GM21526 (cell line): Measurements from ENCODE around the gene CTNNAL1.
"Not testable (repeated sequence)": the region's sequence is repeated elsewhere in the genome, so short reads cannot be mapped to it uniquely, and the experiment has no call there.

Experiments used
- ATAC-seq: cut with Tn5 transposase; IDR thresholded peaks from one replicate; pipeline ENCODE4 v1.9.1; 2021; ENCODE audit warnings: moderate library complexity; ENCODE audit not compliant: unreplicated experiment, low FRiP score

The CTNNAL1 gene

GRCh38 chr9:108996643-108997042 lies 16.7 kb downstream of the CTNNAL1 start:
- ATAC-seq, result no peak

DNA sequence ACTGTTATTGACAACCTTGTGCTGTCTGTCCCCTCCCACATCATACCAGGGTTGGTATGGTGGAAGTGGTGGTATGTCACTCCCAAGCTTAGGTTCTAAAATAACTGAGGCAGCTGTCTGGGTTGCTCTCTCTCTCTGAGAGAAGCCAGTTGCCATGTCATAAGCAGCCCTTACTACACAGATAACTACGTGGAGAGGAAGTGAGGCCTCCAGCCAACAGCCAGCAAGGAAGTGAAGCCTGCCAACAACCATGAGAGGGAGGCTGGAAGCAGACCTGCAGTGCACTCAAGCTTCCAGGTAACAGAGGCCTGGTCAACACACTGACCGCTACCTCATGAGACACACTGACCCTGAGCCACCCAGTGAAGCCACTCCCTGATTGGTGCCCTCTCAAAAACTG lies 18.6 kb downstream of the CTNNAL1 start:
- peak; percentile 78 for ATAC-seq

DNA sequence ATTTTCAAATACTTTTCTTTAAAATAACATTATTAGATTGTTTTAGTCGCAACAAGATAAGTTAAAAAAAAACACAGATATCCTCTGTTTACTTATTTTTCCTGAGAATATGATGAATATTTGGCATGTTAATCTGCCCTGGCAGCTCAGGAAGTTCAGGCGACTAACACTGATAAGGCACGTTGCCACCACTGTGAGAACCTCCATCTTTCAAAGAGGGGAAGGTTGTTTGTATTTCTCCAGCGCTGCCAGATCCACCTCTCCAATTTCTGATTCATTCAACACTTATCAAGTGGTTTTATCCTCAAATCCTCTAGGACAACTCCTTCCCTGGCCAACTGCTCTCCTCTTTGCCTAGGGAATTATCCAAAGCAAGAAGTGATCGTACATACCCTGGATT lies 21.8 kb downstream of the CTNNAL1 start:
- ATAC-seq, result no peak

GRCh38 chr9:108983885-108984284 lies 29.4 kb downstream of the CTNNAL1 start:
- ATAC-seq, result no peak

DNA sequence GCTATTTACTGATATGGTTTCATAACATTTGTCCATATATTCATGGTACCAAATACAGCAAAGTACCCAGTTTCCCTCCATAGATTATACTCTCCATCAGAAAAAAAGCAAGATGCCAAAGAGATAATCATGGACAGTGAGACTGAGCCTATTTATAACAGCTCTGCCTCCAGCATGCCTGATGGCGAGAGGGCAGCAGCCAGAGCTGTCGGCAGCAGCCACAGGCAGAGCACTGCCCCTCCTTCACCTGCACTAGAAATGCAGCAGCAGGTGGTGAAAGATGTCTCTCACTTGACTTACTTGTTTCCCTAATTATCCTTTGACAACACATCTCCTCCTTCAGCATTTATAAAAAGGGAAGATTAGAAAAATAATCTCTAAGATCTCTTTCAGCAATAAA lies 32.4 kb downstream of the CTNNAL1 start:
- ATAC-seq, result no peak

GRCh38 chr9:108978205-108978604 lies 35.1 kb downstream of the CTNNAL1 start:
- ATAC-seq, result no peak

DNA sequence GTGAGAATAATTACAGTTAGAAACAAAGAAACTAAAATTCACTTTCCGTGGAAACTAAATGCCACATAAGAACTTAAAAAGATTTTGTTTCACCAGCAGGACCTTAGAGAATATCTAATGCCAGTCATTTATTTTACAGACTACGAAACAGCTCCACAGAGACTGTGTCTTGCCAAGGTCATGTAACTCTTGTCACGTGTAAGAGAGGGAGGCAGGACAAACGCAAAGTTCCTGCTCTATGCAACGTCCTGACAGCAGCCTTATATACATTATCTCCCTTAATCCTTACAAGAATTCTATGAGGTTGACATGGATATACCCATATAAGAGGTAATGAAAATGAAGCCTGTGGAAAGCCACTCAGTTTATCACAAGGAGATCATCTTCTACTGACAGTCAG lies 39.4 kb downstream of the CTNNAL1 start:
- no peak for ATAC-seq

GRCh38 chr9:108972626-108973209 lies 40.6 kb downstream of the CTNNAL1 start:
- ATAC-seq, result no peak

- ATAC-seq, result no peak
Observed at GRCh38 chr9:108972186-108972585, 41.1 kb downstream of the CTNNAL1 start.

- not testable (repeated sequence) for ATAC-seq
Observed at GRCh38 chr9:108971392-108971791, 41.9 kb downstream of the CTNNAL1 start.

DNA sequence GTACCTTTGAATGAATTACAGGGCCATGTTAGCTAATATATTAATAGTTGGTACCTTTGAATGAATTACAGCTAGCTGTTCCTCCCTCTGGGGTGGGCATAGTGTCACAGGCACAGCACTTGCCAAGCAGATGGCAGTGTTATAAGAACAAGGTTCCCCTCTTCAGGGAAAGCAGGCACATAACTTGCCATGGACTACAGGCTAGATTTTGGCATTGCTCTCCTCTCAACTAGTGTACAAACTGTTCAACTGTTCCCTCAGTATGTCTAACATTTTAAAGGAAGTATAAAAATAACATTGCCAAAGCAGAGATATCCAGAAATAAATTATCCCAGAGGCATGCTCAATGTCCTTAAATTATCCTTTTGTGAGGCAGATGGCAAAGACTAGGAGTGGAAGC lies 45.4 kb downstream of the CTNNAL1 start:
- ATAC-seq, result no peak

GRCh38 chr9:108963459-108964143 lies 49.7 kb downstream of the CTNNAL1 start:
- ATAC-seq, result no peak

DNA sequence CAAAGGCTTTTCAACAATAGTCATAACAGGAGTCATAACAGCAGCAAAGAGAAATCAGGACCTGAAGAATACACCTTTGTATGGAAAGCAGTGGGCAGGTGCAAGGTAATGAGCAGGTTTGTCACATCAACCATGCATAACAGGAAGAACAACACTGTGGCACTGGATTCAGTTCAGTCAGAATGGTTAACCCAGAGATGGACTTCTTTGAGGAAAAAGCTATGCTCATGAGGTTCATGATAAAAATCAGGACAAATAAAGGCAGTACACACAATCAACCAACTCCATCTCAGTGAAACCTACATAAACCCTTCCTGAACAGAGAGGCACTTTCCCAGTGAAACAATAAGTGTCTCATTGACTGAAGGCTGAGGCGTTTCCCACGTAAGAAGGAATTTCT lies 52.1 kb downstream of the CTNNAL1 start:
- no peak for ATAC-seq

DNA sequence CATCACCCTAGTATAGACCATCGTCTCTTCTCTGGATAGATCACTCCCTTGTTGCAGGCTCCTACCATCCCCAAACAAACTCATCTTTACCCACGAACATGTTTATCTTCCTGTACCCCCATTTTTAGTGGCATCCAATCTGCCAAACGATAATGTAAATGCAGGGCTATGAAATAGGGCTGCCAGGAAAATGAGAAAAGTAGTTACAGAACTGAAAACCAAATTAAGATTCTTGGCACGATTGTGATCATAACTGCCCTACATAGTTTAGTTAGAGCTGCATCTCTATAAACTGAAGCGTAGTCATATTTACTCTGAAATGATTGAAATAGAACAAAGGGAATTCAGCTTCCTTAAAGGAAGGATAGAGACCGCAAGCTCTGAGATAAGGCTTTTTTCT lies 53.0 kb downstream of the CTNNAL1 start:
- ATAC-seq, result no peak

DNA sequence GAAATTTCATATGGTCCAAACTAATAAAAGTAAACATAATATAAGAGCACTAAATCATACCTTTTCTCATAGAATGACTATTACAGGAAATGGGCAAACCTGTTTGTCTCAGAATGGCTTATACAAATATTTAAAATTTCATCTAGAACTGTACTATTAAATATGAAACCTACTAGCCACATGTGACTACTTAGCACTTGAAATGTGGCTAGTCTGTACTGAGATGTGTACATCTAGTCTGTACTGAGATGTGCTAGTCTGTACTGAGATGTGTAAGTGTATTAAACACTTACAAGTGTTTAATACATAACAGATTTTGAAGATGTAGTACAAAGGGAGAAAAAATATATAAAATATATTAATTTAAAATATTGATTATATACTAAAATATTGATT lies 56.7 kb downstream of the CTNNAL1 start:
- no peak for ATAC-seq

- no peak for ATAC-seq
Observed at GRCh38 chr9:108956022-108956630, 57.2 kb downstream of the CTNNAL1 start.

DNA sequence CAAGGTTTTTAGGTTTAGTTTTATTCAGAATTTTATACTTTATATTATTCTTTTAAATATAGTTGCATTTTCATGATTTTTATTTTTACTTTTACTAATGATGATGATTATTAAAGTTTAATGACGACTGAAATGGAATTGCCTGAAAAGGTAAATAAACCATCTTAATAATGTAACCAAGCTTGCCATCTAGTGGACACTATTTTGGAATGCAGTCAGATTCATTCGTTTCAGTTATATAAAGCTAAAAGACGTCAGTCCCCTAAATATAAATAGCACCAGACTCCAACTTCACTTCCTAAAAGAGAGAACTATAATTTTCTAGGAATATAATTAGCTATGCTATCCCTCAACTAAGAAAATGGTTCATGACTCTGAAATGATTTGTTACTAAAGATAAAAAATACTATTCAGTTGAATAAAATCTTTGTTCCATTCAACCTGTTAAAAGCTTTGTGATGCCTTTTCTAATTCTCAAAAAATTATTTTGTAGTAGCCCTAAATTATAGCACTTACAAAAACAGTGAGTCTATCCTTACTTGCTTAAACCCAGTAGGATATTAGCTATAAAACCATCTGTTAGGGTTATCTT lies 59.2 kb downstream of the CTNNAL1 start:
- no peak for ATAC-seq

GRCh38 chr9:108951578-108951977 lies 61.7 kb downstream of the CTNNAL1 start:
- no peak for ATAC-seq

DNA sequence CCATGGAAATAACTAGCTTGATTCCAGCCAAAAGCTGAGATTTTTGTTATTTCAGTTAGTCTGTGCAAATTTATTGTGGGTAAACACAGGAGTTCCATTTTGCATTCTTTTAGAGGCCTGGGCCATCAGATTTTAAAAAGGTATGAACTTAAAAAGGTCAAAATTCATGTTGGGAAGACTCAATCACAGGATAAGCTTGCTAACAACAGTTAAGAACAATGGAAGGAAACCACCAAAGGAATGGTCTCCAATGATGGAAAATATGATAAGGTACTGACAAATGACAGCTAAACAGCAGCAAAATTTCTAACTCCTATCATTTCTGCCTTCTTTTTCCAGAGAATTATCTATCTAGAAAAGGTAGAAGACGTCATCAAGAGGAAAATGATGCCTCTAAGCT lies 63.1 kb downstream of the CTNNAL1 start:
- no peak for ATAC-seq

GRCh38 chr9:108939975-108940374 lies 73.3 kb downstream of the CTNNAL1 start:
- ATAC-seq, result no peak

DNA sequence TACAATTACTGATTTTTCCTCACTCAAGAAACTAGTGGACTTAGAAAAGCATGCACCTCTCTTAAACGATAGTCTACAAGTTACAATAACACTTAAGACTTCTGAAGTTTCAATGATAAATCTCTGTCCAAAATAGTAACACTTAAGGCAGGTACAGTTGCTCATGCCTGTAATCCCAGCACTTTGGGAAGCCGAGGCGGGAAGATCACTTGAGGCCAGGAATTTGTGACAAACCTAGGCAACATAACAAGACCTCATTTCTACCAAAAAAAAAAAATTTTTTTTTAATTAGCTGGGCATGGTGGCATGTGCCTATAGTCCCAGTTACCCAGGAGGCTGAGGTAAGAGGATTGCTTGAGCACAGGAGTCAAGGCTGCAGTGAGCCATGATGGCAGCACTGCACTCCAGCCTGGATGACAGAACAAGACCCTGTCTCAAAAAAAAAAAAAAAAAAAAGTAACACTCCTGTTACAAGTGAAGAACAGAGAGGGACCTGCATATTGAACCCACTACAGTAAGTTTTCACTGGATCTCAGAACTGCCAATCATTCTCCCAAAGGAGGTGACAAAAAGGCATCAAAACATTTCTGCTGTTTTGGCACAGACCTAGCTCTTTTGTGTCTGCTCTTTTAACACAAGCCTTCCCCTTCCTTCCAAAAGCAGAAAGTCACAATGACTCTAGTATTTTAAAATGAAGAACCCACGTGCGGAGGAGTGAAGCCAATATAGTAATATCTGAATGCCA lies 75.6 kb downstream of the CTNNAL1 start:
- no peak for ATAC-seq
